GM12878 (cell line): ENCODE results near the gene AP2A2. TPM values are rescaled to one million over a fixed set of nuclear protein-coding genes. Genes with fewer than 3 reads are reported as not detected.

Source experiments
- ATAC-seq: fragments of 200-7000 bp; cut with Tn5 transposase; 3 replicates; pipeline ENCODE4 v1.9.1; 2020; ENCODE audit warnings: mild to moderate bottlenecking, moderate library complexity
- BruUV-seq: library from RNA; stranded (reverse); fragments of 400-500 nt; replicated peaks from 2 replicates; lab custom pipeline; 2021; lab: Mats Ljungman, UMichigan
- CTCF ChIA-PET: fragments of 300-600 bp; sonication (Branson Sonifier 250); formaldehyde crosslinking; extraction: SDS; loops from one replicate; lab custom pipeline; 2021; ENCODE audit warnings: inconsistent platforms; lab: Yijun Ruan, JAX
- POLR2A ChIA-PET: fragments of 350-600 bp; formaldehyde crosslinking; extraction: SDS; loops from one replicate; lab custom pipeline; 2021; ENCODE audit warnings: inconsistent platforms; lab: Charles Lee
- RAD21 ChIA-PET: fragments of 300-600 bp; sonication (Branson Sonifier 250); formaldehyde crosslinking; loops from one replicate; lab custom pipeline; 2023; ENCODE audit warnings: antibody characterized with exemption; ENCODE audit not compliant: unreplicated experiment; lab: Charles Lee
- SMC1A ChIA-PET: fragments of 300-600 bp; sonication (Branson Sonifier 250); formaldehyde crosslinking; loops from one replicate; lab custom pipeline; 2023; ENCODE audit not compliant: unreplicated experiment, uncharacterized antibody; lab: Charles Lee
- DNase-seq: peaks from one replicate; pipeline ENCODE4 v3.0.0-alpha.2; 2011; ENCODE audit warnings: low read depth, low spot score
- FAIRE-seq: peaks from 3 replicates; lab custom pipeline; 2011; peaks lifted over from hg19 to GRCh38; lab: Jason Lieb, UNC
- H2AFZ ChIP-seq: 2 replicates; pipeline ENCODE4 v1.6.0; 2011; ENCODE audit warnings: low read depth, low read length, control low read depth; ENCODE audit not compliant: control insufficient read depth
- H3K27ac ChIP-seq: 2 replicates; pipeline ENCODE4 v1.5.1; 2011; ENCODE audit warnings: control low read depth; ENCODE audit not compliant: control insufficient read depth, insufficient read depth
- H3K27me3 ChIP-seq, 2 experiments: replicated peaks in 1 of 2; 2 replicates each; pipeline versions ENCODE4 v1.6.0 to v1.6.1; 2011; ENCODE audit warnings: low read length in 1 of 2; ENCODE audit not compliant: control insufficient read depth in 2 of 2, insufficient read depth in 2 of 2
- H3K36me3 ChIP-seq, 2 experiments: 2 replicates each; pipeline ENCODE4 v1.5.1; 2011; ENCODE audit warnings: low read length in 1 of 2; ENCODE audit not compliant: control insufficient read depth in 2 of 2, insufficient read depth in 2 of 2
- H3K4me1 ChIP-seq: 2 replicates; pipeline ENCODE4 v1.6.1; 2011; ENCODE audit warnings: mild to moderate bottlenecking, low read length, moderate library complexity, mixed read lengths; ENCODE audit not compliant: control insufficient read depth, insufficient read depth
- H3K4me2 ChIP-seq: 2 replicates; pipeline ENCODE4 v1.6.0; 2011; ENCODE audit warnings: control low read depth; ENCODE audit not compliant: control insufficient read depth, insufficient read depth
- H3K4me3 ChIP-seq: fragments of 200-600 bp; sonication (generic); 2 replicates; pipeline ENCODE4 v1.5.1; 2016
- H3K79me2 ChIP-seq: 2 replicates; pipeline ENCODE4 v1.6.0; 2011; ENCODE audit warnings: low read length; ENCODE audit not compliant: control insufficient read depth, insufficient read depth
- H3K9ac ChIP-seq: 2 replicates; pipeline ENCODE4 v1.8.0; 2011; ENCODE audit warnings: low read length, control low read depth, mixed read lengths; ENCODE audit not compliant: control insufficient read depth, insufficient read depth
- H3K9me3 ChIP-seq: replicated peaks from 3 replicates; pipeline ENCODE4 v1.5.1; 2011; ENCODE audit warnings: mild to moderate bottlenecking, low read length; ENCODE audit not compliant: control insufficient read depth, insufficient read depth
- H4K20me1 ChIP-seq: 2 replicates; pipeline ENCODE4 v1.6.0; 2011; ENCODE audit not compliant: control insufficient read depth, insufficient read depth
- FOXK2 ChIP-seq: fragments of 450-650 bp; IDR thresholded peaks from 2 replicates; pipeline ENCODE4 v1.6.1; 2017; ENCODE audit warnings: mild to moderate bottlenecking, moderate library complexity
- HDAC6 ChIP-seq: fragments of 200-600 bp; sonication (generic); IDR thresholded peaks from one replicate; pipeline ENCODE4 v1.8.0; 2017; ENCODE audit warnings: antibody characterized with exemption; ENCODE audit not compliant: unreplicated experiment
- MEF2B ChIP-seq: fragments of 450-650 bp; IDR thresholded peaks from 2 replicates; pipeline ENCODE4 v1.6.1; 2018; ENCODE audit warnings: mild to moderate bottlenecking, moderate library complexity; ENCODE audit not compliant: partially characterized antibody, poor library complexity, severe bottlenecking
- NFXL1 ChIP-seq: fragments of 450-650 bp; IDR thresholded peaks from 2 replicates; pipeline ENCODE4 v1.6.1; 2017; ENCODE audit warnings: antibody characterized with exemption, mild to moderate bottlenecking, borderline replicate concordance
- POLR2AphosphoS5 ChIP-seq: IDR thresholded peaks from 2 replicates; pipeline ENCODE4 v1.6.1; 2011; ENCODE audit warnings: mild to moderate bottlenecking, low read length, inconsistent platforms
- RAD51 ChIP-seq: fragments of 450-650 bp; IDR thresholded peaks from 2 replicates; pipeline ENCODE4 v1.6.1; 2016; ENCODE audit warnings: moderate library complexity, mild to moderate bottlenecking, inconsistent platforms
- WGBS: methylation state at CpG from one replicate; pipeline ENCODE4 v1.1.6; 2016; ENCODE audit warnings: low lambda C conversion rate; ENCODE audit not compliant: insufficient replicate concordance, insufficient coverage; ENCODE audit errors: missing lambda C conversion rate; 5-methylcytosine and 5-hydroxymethylcytosine counted together
- in situ Hi-C: fragments of 300-500 bp; cut with MboI; formaldehyde crosslinking; loops from 9 replicates; pipeline ENCODE4 v1.14.3; 2018; ENCODE audit warnings: mixed read lengths
- intact Hi-C: fragments of 100-400 bp; cut with micrococcal nuclease; formaldehyde crosslinking; loops from one replicate; pipeline ENCODE4 v1.14.2; 2022; ENCODE audit not compliant: unreplicated experiment
- polyA plus RNA-seq, 11 experiments: library from polyadenylated mRNA; depleted of rRNA in 4 of 11; unstranded in 6 of 11; stranded (reverse) in 5 of 11; fragments of >200 nt; fragmentation: Nextera tagmentation in 4 of 11; fragmentation: Illumina TruSeq in 1 of 11; extraction: Ambion mirVana in 4 of 11; extraction: Trizol in 1 of 11; gene quantifications; 1 replicate in 1 of 11; 2 replicates in 10 of 11; pipeline versions ENCODE4 v1.2.1 to v1.2.3, GENCODE V29; 2011 to 2016; ENCODE audit warnings: inconsistent platforms in 2 of 11, missing spikeins in 2 of 11, low read depth in 1 of 11
- total RNA-seq, 4 experiments: library from RNA; depleted of rRNA in 3 of 4; stranded (reverse); fragments of >200 nt in 3 of 4; fragmentation: Illumina TruSeq in 1 of 4; extraction: Trizol in 1 of 4; gene quantifications; 2 replicates each; pipeline versions ENCODE4 v1.2.1 to v1.2.3, GENCODE V29; 2013 to 2021
- TF ChIP-seq, protein P1 (sequence below): fragments of 150-350 bp; IDR thresholded peaks from 2 replicates; pipeline ENCODE4 v1.6.1; 2014; ENCODE audit warnings: mild to moderate bottlenecking, low read depth, low read length
- TF ChIP-seq, protein P2 (sequence below): IDR thresholded peaks from 2 replicates; pipeline ENCODE4 v1.6.1; 2011; ENCODE audit warnings: low read depth, low read length, improper control_type of control experiment, borderline replicate concordance
- TF ChIP-seq, protein P3 (sequence below): fragments of 450-650 bp; formaldehyde crosslinking; IDR thresholded peaks from 2 replicates; pipeline ENCODE4 v1.4.0; 2022; ENCODE audit warnings: mild to moderate bottlenecking, moderate library complexity

Gene AP2A2
- total and polyA plus RNA-seq, 10 of the 15 experiments (the other 5 are each of a cell fraction or from before 2014, with no cell fraction given) = 0.58 to 48.8 (median 18.2) TPM

DNA sequence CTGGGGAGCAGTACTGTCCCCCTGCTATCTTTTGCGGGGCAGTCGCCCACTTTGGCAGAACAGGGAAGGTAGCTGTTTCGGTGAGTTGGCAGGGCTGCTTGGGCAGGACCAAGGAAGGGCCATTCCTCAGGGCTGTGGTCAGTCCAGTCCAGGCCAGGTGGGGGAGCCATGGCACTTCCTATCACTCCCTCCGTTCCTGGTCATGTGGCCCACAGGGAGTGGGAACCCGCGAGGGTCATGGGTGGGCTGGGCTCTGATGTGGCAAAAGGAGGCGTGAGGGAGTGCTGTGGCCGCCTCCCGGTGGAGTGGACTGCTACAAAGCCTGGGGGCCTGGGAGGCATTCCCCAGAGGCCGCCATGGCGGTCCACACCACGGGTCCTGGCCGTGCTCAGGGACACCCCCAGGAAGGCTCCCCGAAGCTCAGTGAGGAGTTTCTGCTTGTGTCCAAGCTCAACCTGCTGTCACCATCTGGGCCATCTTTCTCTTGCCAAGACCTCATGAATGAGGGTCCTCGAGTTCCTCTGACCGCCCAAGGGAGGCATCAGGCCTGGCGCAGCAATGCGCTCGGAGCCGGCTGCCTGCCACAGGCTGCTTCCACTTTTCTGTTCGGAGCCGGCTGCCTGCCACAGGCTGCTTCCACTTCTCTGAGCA, 27.0 kb upstream of the AP2A2 start:
- SMC1A ChIA-PET = no interaction called here
- H4K20me1 ChIP-seq = no peaks in the 10 kb centered on the region
- H3K27ac ChIP-seq = no peak overlapping the region
- no peaks in the 10 kb centered on the region for H3K4me1 ChIP-seq
- TF ChIP-seq, protein P1, sequence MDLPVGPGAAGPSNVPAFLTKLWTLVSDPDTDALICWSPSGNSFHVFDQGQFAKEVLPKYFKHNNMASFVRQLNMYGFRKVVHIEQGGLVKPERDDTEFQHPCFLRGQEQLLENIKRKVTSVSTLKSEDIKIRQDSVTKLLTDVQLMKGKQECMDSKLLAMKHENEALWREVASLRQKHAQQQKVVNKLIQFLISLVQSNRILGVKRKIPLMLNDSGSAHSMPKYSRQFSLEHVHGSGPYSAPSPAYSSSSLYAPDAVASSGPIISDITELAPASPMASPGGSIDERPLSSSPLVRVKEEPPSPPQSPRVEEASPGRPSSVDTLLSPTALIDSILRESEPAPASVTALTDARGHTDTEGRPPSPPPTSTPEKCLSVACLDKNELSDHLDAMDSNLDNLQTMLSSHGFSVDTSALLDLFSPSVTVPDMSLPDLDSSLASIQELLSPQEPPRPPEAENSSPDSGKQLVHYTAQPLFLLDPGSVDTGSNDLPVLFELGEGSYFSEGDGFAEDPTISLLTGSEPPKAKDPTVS = no peak
- TF ChIP-seq NFXL1 (no peak), RAD51 (no peak), MEF2B (no peak), FOXK2 (no peak), POLR2AphosphoS5 (no peak), HDAC6 (no peak)
- TF ChIP-seq, protein P2, sequence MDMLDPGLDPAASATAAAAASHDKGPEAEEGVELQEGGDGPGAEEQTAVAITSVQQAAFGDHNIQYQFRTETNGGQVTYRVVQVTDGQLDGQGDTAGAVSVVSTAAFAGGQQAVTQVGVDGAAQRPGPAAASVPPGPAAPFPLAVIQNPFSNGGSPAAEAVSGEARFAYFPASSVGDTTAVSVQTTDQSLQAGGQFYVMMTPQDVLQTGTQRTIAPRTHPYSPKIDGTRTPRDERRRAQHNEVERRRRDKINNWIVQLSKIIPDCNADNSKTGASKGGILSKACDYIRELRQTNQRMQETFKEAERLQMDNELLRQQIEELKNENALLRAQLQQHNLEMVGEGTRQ = no peak
- TF ChIP-seq, protein P3, sequence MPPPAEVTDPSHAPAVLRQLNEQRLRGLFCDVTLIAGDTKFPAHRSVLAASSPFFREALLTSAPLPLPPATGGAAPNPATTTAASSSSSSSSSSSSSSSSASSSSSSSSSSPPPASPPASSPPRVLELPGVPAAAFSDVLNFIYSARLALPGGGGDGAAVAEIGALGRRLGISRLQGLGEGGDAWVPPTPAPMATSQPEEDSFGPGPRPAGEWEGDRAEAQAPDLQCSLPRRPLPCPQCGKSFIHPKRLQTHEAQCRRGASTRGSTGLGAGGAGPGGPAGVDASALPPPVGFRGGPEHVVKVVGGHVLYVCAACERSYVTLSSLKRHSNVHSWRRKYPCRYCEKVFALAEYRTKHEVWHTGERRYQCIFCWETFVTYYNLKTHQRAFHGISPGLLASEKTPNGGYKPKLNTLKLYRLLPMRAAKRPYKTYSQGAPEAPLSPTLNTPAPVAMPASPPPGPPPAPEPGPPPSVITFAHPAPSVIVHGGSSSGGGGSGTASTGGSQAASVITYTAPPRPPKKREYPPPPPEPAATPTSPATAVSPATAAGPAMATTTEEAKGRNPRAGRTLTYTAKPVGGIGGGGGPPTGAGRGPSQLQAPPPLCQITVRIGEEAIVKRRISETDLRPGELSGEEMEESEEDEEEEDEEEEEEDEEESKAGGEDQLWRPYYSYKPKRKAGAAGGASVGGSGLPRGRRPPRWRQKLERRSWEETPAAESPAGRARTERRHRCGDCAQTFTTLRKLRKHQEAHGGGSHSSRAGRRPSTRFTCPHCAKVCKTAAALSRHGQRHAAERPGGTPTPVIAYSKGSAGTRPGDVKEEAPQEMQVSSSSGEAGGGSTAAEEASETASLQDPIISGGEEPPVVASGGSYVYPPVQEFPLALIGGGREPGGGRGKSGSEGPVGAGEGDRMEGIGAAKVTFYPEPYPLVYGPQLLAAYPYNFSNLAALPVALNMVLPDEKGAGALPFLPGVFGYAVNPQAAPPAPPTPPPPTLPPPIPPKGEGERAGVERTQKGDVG (CRISPR knock-in tag) = no peak
- H3K36me3 ChIP-seq = peaks cover 3 to 39% of the 10 kb centered on the region in 2 experiments; a peak in 3 of 4 replicates
- ATAC-seq = no peak
- H3K9me3 ChIP-seq = no peaks in the 10 kb centered on the region
- CTCF ChIA-PET = no interaction called here
- RAD21 ChIA-PET = no interaction called here
- H3K9ac ChIP-seq = no peak overlapping the region
- 83% methylated on average over 22 of the region's 22 CpGs for WGBS
- POLR2A ChIA-PET = no interaction called here
- no peak overlapping the region for H3K4me2 ChIP-seq
- FAIRE-seq = no peak
- BruUV-seq = TSS peak; percentile 54
- H2AFZ ChIP-seq = no peak overlapping the region
- H3K27me3 ChIP-seq = no peaks in the 10 kb centered on the region
- no peak overlapping the region for H3K4me3 ChIP-seq
- no peaks in the 10 kb centered on the region for H3K79me2 ChIP-seq
- no peak for DNase-seq
- intact Hi-C loops (no loop called here), in situ Hi-C loops (no loop called here)
